Measurements from ENCODE around the gene OPRPN. TPM values are rescaled to one million over a fixed set of nuclear protein-coding genes. Genes with fewer than 3 reads are reported as not detected.

The OPRPN gene
- total and polyA plus RNA-seq, 2 of the 8 experiments (the other 6 are each of a cell fraction or from before 2014, with no cell fraction given) = not detected

Other genes with a start within 250 kb of the OPRPN start
- gene PRR27, start 243.7 kb upstream of the OPRPN start, total RNA-seq (2021; fragmentation: NEBNext Ultra II Directional; extraction: Animal tissue kit (Norgen Biotek cat#: 25700)) = not detected in 2 replicates
- not detected in 2 replicates for gene PRR27, start 243.7 kb upstream of the OPRPN start, polyA plus RNA-seq (2011; rRNA removed)
- not detected in 2 replicates for gene ODAM, start 202.2 kb upstream of the OPRPN start, total RNA-seq (2021; fragmentation: NEBNext Ultra II Directional; extraction: Animal tissue kit (Norgen Biotek cat#: 25700))
- gene ODAM, start 202.2 kb upstream of the OPRPN start, polyA plus RNA-seq (2011; rRNA removed) = 0.21 TPM in 1 of 2 replicates, not detected in the other
- not detected in 2 replicates for gene FDCSP, start 171.8 kb upstream of the OPRPN start, total RNA-seq (2021; fragmentation: NEBNext Ultra II Directional; extraction: Animal tissue kit (Norgen Biotek cat#: 25700))
- gene FDCSP, start 171.8 kb upstream of the OPRPN start, polyA plus RNA-seq (2011; rRNA removed) = not detected in 2 replicates
- gene CSN3, start 155.3 kb upstream of the OPRPN start, total RNA-seq (2021; fragmentation: NEBNext Ultra II Directional; extraction: Animal tissue kit (Norgen Biotek cat#: 25700)) = not detected in 2 replicates
- not detected in 2 replicates for gene CSN3, start 155.3 kb upstream of the OPRPN start, polyA plus RNA-seq (2011; rRNA removed)
- not detected in 2 replicates for gene CABS1, start 63.0 kb upstream of the OPRPN start, total RNA-seq (2021; fragmentation: NEBNext Ultra II Directional; extraction: Animal tissue kit (Norgen Biotek cat#: 25700))
- 0.03 TPM in 1 of 2 replicates, not detected in the other for gene CABS1, start 63.0 kb upstream of the OPRPN start, polyA plus RNA-seq (2011; rRNA removed)
- not detected in 2 replicates for gene SMR3A, start 37.2 kb upstream of the OPRPN start, total RNA-seq (2021; fragmentation: NEBNext Ultra II Directional; extraction: Animal tissue kit (Norgen Biotek cat#: 25700))
- not detected in 2 replicates for gene SMR3A, start 37.2 kb upstream of the OPRPN start, polyA plus RNA-seq (2011; rRNA removed)
- gene SMR3B, start 14.8 kb upstream of the OPRPN start, total RNA-seq (2021; fragmentation: NEBNext Ultra II Directional; extraction: Animal tissue kit (Norgen Biotek cat#: 25700)) = not detected in 2 replicates
- gene SMR3B, start 14.8 kb upstream of the OPRPN start, polyA plus RNA-seq (2011; rRNA removed) = not detected in 2 replicates
- gene MUC7, start 74.3 kb downstream of the OPRPN start, total RNA-seq (2021; fragmentation: NEBNext Ultra II Directional; extraction: Animal tissue kit (Norgen Biotek cat#: 25700)) = not detected in 2 replicates
- not detected in 2 replicates for gene MUC7, start 74.3 kb downstream of the OPRPN start, polyA plus RNA-seq (2011; rRNA removed)
- gene AMTN, start 120.6 kb downstream of the OPRPN start, total RNA-seq (2021; fragmentation: NEBNext Ultra II Directional; extraction: Animal tissue kit (Norgen Biotek cat#: 25700)) = not detected in 2 replicates
- gene AMTN, start 120.6 kb downstream of the OPRPN start, polyA plus RNA-seq (2011; rRNA removed) = not detected in 2 replicates
- not detected in 2 replicates for gene AMBN, start 194.3 kb downstream of the OPRPN start, total RNA-seq (2021; fragmentation: NEBNext Ultra II Directional; extraction: Animal tissue kit (Norgen Biotek cat#: 25700))
- gene AMBN, start 194.3 kb downstream of the OPRPN start, polyA plus RNA-seq (2011; rRNA removed) = not detected in 2 replicates
- gene ENAM, start 230.8 kb downstream of the OPRPN start, total RNA-seq (2021; fragmentation: NEBNext Ultra II Directional; extraction: Animal tissue kit (Norgen Biotek cat#: 25700)) = not detected in 2 replicates
- gene ENAM, start 230.8 kb downstream of the OPRPN start, polyA plus RNA-seq (2011; rRNA removed) = not detected in 2 replicates